Caco-2 (cell line): ENCODE measurements around the gene PARM1. TPM values are rescaled to one million over a fixed set of nuclear protein-coding genes. Genes with fewer than 3 reads are reported as not detected.

Source experiments
- BruUV-seq: library from RNA; stranded (reverse); fragments of 400-500 nt; replicated peaks from 2 replicates; lab custom pipeline; 2021; lab: Mats Ljungman, UMichigan
- CTCF ChIA-PET: fragments of 300-600 bp; sonication (Branson Sonifier 250); formaldehyde crosslinking; loops from one replicate; lab custom pipeline; 2022; ENCODE audit warnings: antibody characterized with exemption; lab: Charles Lee
- POLR2A ChIA-PET: fragments of 300-600 bp; sonication (Branson Sonifier 250); formaldehyde crosslinking; loops from one replicate; lab custom pipeline; 2022; ENCODE audit warnings: antibody characterized with exemption; lab: Charles Lee
- DNase-seq, 2 experiments: peaks; one replicate each; pipeline versions ENCODE4 v3.0.0 to v3.0.0-alpha.2; 2020 to 2022
- H3K27me3 ChIP-seq: replicated peaks from 2 replicates; pipeline ENCODE4 v1.6.0; 2011; ENCODE audit warnings: low read length; ENCODE audit not compliant: control insufficient read depth, insufficient read depth
- H3K36me3 ChIP-seq: 2 replicates; pipeline ENCODE4 v1.5.1; 2011; ENCODE audit warnings: low read length; ENCODE audit not compliant: control insufficient read depth, insufficient read depth
- H3K4me1 ChIP-seq: fragments of 250-450 bp; sonication (Bioruptor Pico); 2 replicates; pipeline ENCODE4 v1.5.1; 2020; ENCODE audit warnings: mild to moderate bottlenecking
- H3K4me3 ChIP-seq: 2 replicates; pipeline ENCODE4 v1.5.1; 2011; ENCODE audit warnings: low read depth, mild to moderate bottlenecking, control low read depth, low read length
- H3K9me3 ChIP-seq: fragments of 250-450 bp; sonication (Bioruptor Pico); 2 replicates; pipeline ENCODE4 v1.5.1; 2020; ENCODE audit warnings: mild to moderate bottlenecking, moderate library complexity
- H3K27ac Mint-ChIP-seq: one replicate; pipeline ENCODE4 v1.8.0; 2022; ENCODE audit warnings: mixed read lengths; ENCODE audit not compliant: unreplicated experiment
- H3K27me3 Mint-ChIP-seq: one replicate; pipeline ENCODE4 v1.8.0; 2022; ENCODE audit warnings: mixed read lengths; ENCODE audit not compliant: insufficient read depth, unreplicated experiment
- H3K36me3 Mint-ChIP-seq: one replicate; pipeline ENCODE4 v1.8.0; 2022; ENCODE audit warnings: mild to moderate bottlenecking, mixed read lengths; ENCODE audit not compliant: insufficient read depth, unreplicated experiment
- H3K4me1 Mint-ChIP-seq: one replicate; pipeline ENCODE4 v1.8.0; 2022; ENCODE audit warnings: low read depth, mixed read lengths; ENCODE audit not compliant: unreplicated experiment
- H3K4me3 Mint-ChIP-seq: one replicate; pipeline ENCODE4 v1.8.0; 2022; ENCODE audit warnings: mild to moderate bottlenecking, moderate library complexity, mixed read lengths; ENCODE audit not compliant: unreplicated experiment
- H3K9me3 Mint-ChIP-seq: one replicate; pipeline ENCODE4 v1.8.0; 2022; ENCODE audit warnings: mixed read lengths; ENCODE audit not compliant: unreplicated experiment
- intact Hi-C: fragments of 100-400 bp; cut with micrococcal nuclease; formaldehyde crosslinking; loops from one replicate; pipeline ENCODE4 v1.10.0; 2022; ENCODE audit not compliant: unreplicated experiment
- total RNA-seq: library from RNA; stranded (reverse); gene quantifications from 2 replicates; pipeline ENCODE4 v1.2.3, GENCODE V29; 2022
- TF ChIP-seq, protein P1 (sequence below), 2 experiments: fragments of 200-600 bp in 1 of 2; IDR thresholded peaks; 1 replicate in 1 of 2; 2 replicates in 1 of 2; pipeline versions ENCODE4 v1.5.1 to v1.8.0; 2011 to 2022; ENCODE audit warnings: antibody characterized with exemption in 1 of 2, control low read depth in 1 of 2, inconsistent platforms in 1 of 2, low read depth in 1 of 2, low read length in 1 of 2, mild to moderate bottlenecking in 1 of 2, moderate library complexity in 1 of 2; ENCODE audit not compliant: insufficient read depth in 1 of 2, severe bottlenecking in 1 of 2, unreplicated experiment in 1 of 2

Gene PARM1
- total RNA-seq, 1 experiment from 2014 or later = 1.7 TPM

GRCh38 chr4:75036046-75036830 lies 103.3 kb downstream of the PARM1 start:
- ChIA-PET POLR2A (no interaction called here), CTCF (no interaction called here)
- Histone ChIP-seq H3K9me3 (no peaks in the 10 kb centered on the region), H3K36me3 (no peaks in the 10 kb centered on the region), H3K27me3 (no peaks in the 10 kb centered on the region), H3K4me3 (no peak overlapping the region), H3K4me1 (no peaks in the 10 kb centered on the region)
- TF ChIP-seq, protein P1, sequence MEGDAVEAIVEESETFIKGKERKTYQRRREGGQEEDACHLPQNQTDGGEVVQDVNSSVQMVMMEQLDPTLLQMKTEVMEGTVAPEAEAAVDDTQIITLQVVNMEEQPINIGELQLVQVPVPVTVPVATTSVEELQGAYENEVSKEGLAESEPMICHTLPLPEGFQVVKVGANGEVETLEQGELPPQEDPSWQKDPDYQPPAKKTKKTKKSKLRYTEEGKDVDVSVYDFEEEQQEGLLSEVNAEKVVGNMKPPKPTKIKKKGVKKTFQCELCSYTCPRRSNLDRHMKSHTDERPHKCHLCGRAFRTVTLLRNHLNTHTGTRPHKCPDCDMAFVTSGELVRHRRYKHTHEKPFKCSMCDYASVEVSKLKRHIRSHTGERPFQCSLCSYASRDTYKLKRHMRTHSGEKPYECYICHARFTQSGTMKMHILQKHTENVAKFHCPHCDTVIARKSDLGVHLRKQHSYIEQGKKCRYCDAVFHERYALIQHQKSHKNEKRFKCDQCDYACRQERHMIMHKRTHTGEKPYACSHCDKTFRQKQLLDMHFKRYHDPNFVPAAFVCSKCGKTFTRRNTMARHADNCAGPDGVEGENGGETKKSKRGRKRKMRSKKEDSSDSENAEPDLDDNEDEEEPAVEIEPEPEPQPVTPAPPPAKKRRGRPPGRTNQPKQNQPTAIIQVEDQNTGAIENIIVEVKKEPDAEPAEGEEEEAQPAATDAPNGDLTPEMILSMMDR (IDR thresholded peaks at IDR 0.05; ENCODE audit: insufficient read depth in 1 of 2, low read depth in 1 of 2, low read length in 1 of 2, severe bottlenecking in 1 of 2, unreplicated experiment in 1 of 2) = no peak
- Mint-ChIP-seq H3K9me3 (no peaks in the 10 kb centered on the region), H3K36me3 (no peaks in the 10 kb centered on the region), H3K27me3 (no peaks in the 10 kb centered on the region), H3K4me3 (no peak overlapping the region), H3K27ac (no peak overlapping the region), H3K4me1 (no peaks in the 10 kb centered on the region)
- BruUV-seq = no TSS peak
- intact Hi-C loops = no loop called here
- DNase-seq = no peak

- H3K36me3 Mint-ChIP-seq = no peaks in the 10 kb centered on the region
- Histone ChIP-seq H3K36me3 (no peaks in the 10 kb centered on the region), H3K27me3 (no peaks in the 10 kb centered on the region), H3K4me1 (no peaks in the 10 kb centered on the region), H3K9me3 (no peaks in the 10 kb centered on the region), H3K4me3 (no peak overlapping the region)
- H3K27ac Mint-ChIP-seq = no peak overlapping the region
- TF ChIP-seq, protein P1 (IDR thresholded peaks at IDR 0.05; ENCODE audit: insufficient read depth in 1 of 2, low read depth in 1 of 2, low read length in 1 of 2, severe bottlenecking in 1 of 2, unreplicated experiment in 1 of 2) = no peak
- no peaks in the 10 kb centered on the region for H3K4me1 Mint-ChIP-seq
- H3K4me3 Mint-ChIP-seq = no peak overlapping the region
- ChIA-PET CTCF (no interaction called here), POLR2A (no interaction called here)
- DNase-seq = no peak
- intact Hi-C loops = no loop called here
- no peaks in the 10 kb centered on the region for H3K9me3 Mint-ChIP-seq
- H3K27me3 Mint-ChIP-seq = no peaks in the 10 kb centered on the region
- BruUV-seq = no TSS peak
These were observed 104.3 kb downstream of the PARM1 start for GRCh38 chr4:75037252-75037651.

DNA sequence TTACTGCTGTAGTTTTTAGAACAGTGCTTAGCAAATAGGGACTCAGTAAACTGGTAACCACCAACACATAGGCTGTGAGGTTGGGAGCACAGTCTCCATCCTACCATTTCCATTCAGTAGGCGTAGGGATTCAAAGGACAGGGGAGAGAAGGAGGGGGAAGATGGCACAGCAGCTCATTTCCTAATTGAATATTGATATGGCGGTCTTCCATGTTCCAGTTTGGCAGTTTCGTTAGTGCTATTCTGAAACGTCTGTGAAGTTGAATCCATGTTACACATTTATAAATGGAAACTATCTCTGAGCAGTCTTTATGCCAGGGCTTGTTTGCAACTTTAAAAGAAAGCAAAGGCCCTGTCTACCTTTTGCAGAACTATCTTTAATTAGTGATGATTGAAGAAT lies 105.5 kb downstream of the PARM1 start:
- H3K4me3 Mint-ChIP-seq = no peak overlapping the region
- intact Hi-C loops = no loop called here
- no peaks in the 10 kb centered on the region for H3K4me1 Mint-ChIP-seq
- no peak overlapping the region for H3K27ac Mint-ChIP-seq
- H3K4me3 ChIP-seq = no peak overlapping the region
- BruUV-seq = no TSS peak
- TF ChIP-seq, protein P1 (IDR thresholded peaks at IDR 0.05; ENCODE audit: insufficient read depth in 1 of 2, low read depth in 1 of 2, low read length in 1 of 2, severe bottlenecking in 1 of 2, unreplicated experiment in 1 of 2) = no peak
- H3K9me3 ChIP-seq = no peaks in the 10 kb centered on the region
- H3K4me1 ChIP-seq = no peaks in the 10 kb centered on the region
- no peaks in the 10 kb centered on the region for H3K27me3 Mint-ChIP-seq
- H3K36me3 Mint-ChIP-seq = no peaks in the 10 kb centered on the region
- POLR2A ChIA-PET = no interaction called here
- no peak for DNase-seq
- CTCF ChIA-PET = no interaction called here
- no peaks in the 10 kb centered on the region for H3K36me3 ChIP-seq
- no peaks in the 10 kb centered on the region for H3K27me3 ChIP-seq
- no peaks in the 10 kb centered on the region for H3K9me3 Mint-ChIP-seq
